A549 treated with AZD9567 at 1 μM for 4 hours (cell line): ENCODE data around the gene TRPM5. TPM values are rescaled to one million over a fixed set of nuclear protein-coding genes. Genes with fewer than 3 reads are reported as not detected.

ENCODE experiments used
- total RNA-seq: library from RNA; stranded (reverse); fragments of 200-300 nt; extraction: Qiagen RNA extraction; gene quantifications from 5 replicates; pipeline ENCODE4 v1.2.3, GENCODE V29; 2022; ENCODE audit not compliant: insufficient read depth

The TRPM5 gene
- total RNA-seq, result not detected in 5 replicates

GRCh38 chr11:2443881-2444820 lies at the start of gene TRPM5:
Gene TRPM5 (minus strand): TSS chr11:2444514. CDS start chr11:2423036, 21,478 bp downstream.

GRCh38 chr11:2444821-2445745 lies 769 bp upstream of the TRPM5 start, which contains the start of gene KCNQ1:
Gene KCNQ1 (plus strand): TSS chr11:2445008. CDS start chr11:2445099, 91 bp downstream.

GRCh38 chr11:2400069-2400761 lies 44.1 kb downstream of the TRPM5 start, which contains the start of gene TSSC4:
Gene TSSC4 (plus strand): TSS chr11:2400750. CDS start chr11:2402634, 1,884 bp downstream.

Other genes starting within 250 kb of the TRPM5 start
- 0.03 TPM in 1 of 5 replicates, not detected in the others for gene ASCL2, start 173.9 kb downstream of the TRPM5 start, total RNA-seq
- not detected in 5 replicates for gene C11orf21, start 142.6 kb downstream of the TRPM5 start, total RNA-seq
- gene TSPAN32, start 142.5 kb downstream of the TRPM5 start, total RNA-seq, result not detected in 5 replicates
- 325 to 427 TPM (median 404 TPM) in 5 replicates for gene CD81, start 67.2 kb downstream of the TRPM5 start, total RNA-seq
- gene TSSC4, start 43.8 kb downstream of the TRPM5 start, total RNA-seq, result 51.0 to 75.9 TPM (median 66.0 TPM) in 5 replicates
- gene KCNQ1, start 494 bp upstream of the TRPM5 start, total RNA-seq, result 0.23 to 0.65 TPM (median 0.45 TPM) in 4 of 5 replicates, not detected in the other